HG03354 (cell line): ENCODE results near the gene ECT2.
"Not testable (repeated sequence)": the region's sequence is repeated elsewhere in the genome, so short reads cannot be mapped to it uniquely, and the experiment has no call there.

Source experiments
- ATAC-seq: cut with Tn5 transposase; IDR thresholded peaks from one replicate; pipeline ENCODE4 v1.9.1; 2021; ENCODE audit warnings: mild to moderate bottlenecking; ENCODE audit not compliant: unreplicated experiment, poor library complexity, severe bottlenecking

Gene ECT2

GRCh38 chr3:172848910-172849309 lies 98.4 kb downstream of the ECT2 start:
- no peak for ATAC-seq

DNA sequence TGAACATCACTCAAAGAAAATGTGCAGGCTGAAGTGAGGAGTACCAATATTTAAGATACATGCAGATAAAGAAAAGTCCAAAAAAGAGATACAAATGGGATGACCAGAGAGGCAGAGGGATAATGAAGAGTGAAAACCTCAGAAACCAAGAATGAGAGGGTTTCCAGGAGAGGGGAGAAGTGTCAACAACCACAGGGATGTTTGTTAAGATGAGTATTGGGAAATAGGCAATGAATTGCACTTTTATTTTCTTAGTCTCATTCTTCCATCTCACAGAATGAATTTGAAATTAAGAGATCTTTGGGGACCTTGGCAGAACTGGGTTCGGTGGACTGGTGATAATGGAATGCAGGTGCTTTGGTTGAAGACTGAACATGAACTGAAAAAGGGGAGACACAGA lies 102.5 kb downstream of the ECT2 start:
- ATAC-seq, result no peak

DNA sequence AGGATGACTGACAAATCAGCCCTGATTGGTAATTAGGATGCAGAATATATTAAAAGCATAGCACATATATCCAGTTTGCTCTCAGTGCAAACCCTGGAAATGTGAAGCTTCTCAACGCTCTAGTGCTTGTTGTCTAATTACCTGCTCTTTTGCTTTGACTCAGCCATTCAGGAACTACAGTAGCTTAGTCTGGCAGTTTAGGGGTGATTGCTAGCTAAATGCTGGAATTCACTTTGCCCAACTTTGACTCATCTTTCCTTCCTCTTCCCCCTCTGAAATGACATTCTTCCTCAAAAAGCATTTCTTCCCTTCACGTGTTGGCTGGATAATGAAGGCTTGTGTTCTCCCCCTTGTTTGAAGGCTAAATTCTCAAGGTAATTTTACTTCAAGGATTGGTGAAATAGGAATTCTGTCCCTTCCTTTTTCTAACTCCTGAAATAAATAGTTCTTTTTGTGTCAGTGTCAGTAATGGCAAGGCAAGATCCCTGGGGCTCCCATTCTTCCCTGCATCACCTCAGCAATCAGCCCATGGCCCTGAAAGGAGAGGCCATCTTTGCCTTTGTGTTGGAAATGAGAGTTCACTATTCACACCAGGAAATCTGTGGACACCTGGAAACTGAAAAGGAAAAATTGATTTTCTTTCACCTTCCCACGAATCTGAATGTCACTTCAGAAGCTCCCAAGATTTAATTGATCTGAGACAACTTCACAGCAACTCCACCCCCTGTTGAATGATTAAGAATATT lies 103.6 kb downstream of the ECT2 start:
- no peak for ATAC-seq

DNA sequence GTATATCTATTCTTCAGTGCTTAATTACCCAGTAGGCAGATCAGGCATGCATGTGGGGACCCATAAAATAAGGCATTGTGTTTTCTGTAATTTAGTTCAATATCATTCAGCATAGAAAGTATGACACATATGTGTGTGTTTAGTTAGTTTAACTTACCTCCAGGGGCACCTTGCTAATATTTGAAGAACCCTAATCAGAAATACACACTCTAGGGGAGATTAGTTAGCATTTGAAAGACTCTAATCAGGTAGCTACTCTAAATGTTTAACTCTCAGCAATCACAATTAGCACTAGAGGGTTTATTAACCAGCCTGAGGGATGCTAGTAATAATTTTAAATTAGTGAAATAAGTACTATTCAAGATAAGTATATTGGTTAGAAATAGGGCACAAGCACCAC lies 104.5 kb downstream of the ECT2 start:
- ATAC-seq, result no peak

DNA sequence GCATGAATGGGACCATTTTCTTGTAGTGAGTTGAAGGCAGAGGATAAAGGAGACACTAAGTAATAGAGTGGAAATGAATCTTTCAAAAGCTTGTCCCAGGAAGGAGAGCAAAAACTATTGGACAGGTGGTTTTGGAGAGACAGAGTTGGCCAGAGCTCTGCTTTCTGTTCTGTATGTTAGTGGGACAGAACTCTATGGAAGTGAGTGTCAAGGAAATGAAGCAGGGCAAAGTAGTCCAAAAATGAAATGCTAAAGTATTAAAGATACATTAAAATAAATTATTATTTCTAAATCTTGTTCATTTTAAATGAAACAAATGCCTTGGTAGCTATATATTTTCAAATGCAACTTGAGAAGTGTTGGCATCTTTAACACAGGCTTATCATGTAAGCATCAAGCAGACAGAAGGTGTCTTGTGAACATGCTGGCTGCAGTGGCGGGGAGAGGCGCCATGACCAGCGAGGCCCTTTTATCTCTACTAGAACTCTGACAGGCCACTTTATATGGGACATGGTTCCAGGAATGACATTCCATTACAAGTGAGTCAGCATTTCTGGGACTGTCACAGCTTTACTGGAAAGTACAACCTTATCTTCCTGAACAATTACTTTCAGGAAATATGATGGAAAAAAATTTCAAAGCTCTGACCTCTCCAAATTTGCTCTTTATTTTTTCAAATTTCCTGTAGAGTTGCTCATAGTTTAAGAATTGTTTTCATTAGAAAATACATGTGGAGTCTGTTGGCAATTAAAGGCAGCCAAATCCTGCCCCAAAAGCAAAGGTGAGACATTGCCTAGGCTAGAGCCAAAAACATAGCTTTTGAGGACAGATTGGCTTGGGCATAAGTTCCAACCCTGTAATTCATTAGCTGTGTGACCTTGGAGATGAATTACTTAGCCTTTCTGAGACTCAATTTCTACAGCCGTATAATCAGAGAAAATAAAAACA lies 106.5 kb downstream of the ECT2 start:
- ATAC-seq, result no peak

DNA sequence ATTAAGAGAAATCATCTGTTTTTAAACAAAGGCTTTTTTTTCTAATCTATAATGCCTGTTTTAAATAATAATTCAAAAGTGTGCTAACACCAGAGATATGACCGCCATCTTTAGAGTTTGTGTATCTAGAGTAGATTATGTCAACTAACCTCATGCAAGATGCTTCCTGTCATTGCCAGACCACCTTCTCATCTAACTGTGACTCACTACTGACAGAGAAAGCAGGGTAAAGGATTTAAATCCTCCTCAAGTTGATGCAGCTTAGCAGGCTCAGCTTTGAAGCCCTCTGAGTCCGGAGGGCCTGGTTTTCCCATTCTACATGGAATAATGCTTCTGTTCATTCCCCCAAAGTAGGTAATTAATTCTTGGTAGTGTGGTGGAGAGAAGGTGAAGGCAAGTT lies 108.5 kb downstream of the ECT2 start:
- ATAC-seq, result no peak

GRCh38 chr3:172866726-172867350 lies 116.3 kb downstream of the ECT2 start:
- ATAC-seq, result not testable (repeated sequence)

- ATAC-seq, result no peak
Observed at GRCh38 chr3:172868582-172869200, 118.2 kb downstream of the ECT2 start.

- no peak for ATAC-seq
Observed at GRCh38 chr3:172869368-172869771, 118.8 kb downstream of the ECT2 start.

GRCh38 chr3:172869784-172870518 lies 119.4 kb downstream of the ECT2 start:
- ATAC-seq, result no peak
